ENCODE results near the gene HOXA5. TPM values are rescaled to one million over a fixed set of nuclear protein-coding genes. Genes with fewer than 3 reads are reported as not detected.

Gene HOXA5
- total RNA-seq, 1 donor, result 5.8 TPM

DNA sequence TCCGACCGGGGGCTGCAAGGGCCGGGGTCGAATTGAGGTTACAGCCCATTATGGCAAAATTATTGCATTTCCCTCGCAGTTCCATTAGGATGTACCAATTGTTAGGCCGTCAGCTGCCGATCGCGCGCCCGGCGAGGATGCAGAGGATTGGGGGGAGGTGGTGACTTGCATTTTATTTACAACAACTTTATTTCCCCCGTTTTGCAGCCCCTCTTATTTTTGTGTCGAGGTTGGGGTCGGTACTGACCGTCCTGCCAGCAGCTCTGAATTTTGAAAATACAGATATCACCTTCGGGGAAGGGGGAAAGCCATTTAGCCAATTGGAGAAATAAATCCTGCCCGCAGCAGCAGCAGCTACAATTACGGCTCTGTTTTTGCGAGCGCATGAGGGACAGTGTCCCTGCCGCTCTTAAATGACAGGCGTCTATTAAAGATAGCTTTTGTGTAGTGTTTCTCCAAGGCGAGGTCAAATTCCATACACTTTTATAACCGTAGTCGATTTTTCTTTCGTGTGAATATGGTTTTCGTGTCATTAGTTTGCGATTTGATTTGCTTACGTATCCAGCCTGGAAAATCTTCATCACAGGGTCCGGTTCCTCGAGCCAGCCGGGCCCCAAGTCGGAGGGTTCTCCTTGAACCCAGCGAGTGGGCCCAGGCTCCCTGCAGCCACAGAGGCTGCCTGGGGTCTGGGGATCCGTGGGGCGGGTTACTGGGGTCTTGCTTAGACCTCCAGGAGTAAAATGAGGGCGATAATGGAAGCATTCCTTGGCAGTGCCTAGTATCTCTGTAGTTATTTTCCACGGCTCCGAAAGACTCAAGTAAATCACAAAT is 684 bp upstream of the HOXA5 start:
- H3K9me3 ChIP-seq (ENCODE audit: low read depth, low read length), result no peaks in the 10 kb centered on the region
- no peak for TF ChIP-seq CTCF (IDR thresholded peaks at IDR 0.05; ENCODE audit: extremely low read depth, low read depth, low read length)
- peaks cover 4% of the 10 kb centered on the region for H4K20me1 ChIP-seq (ENCODE audit: insufficient read depth, low read length)
- peaks cover 92% of the 10 kb centered on the region for H3K79me2 ChIP-seq (ENCODE audit: insufficient read depth, low read length)
- H3K27me3 ChIP-seq (ENCODE audit: insufficient read depth, low read length), result no peaks in the 10 kb centered on the region
- no peak overlapping the region for H3K4me3 ChIP-seq (ENCODE audit: insufficient read depth, low read length)
- no peak overlapping the region for H3K4me2 ChIP-seq (ENCODE audit: insufficient read depth, low read length)
- H2AFZ ChIP-seq (ENCODE audit: low read length), result no peak overlapping the region
- DNase-seq (ENCODE audit: insufficient read length, low spot score, missing footprints), result peak; percentile 36
- peaks cover 21% of the 10 kb centered on the region for H3K4me1 ChIP-seq (ENCODE audit: insufficient read depth, low read length)
- H3K36me3 ChIP-seq (ENCODE audit: insufficient read depth, low read length), result peaks cover 59% of the 10 kb centered on the region
- peak overlapping the region; percentile 10 for H3K27ac ChIP-seq (ENCODE audit: low read depth, low read length)

- Histone ChIP-seq H3K79me2 (ENCODE audit: insufficient read depth, low read length) (peaks cover 90% of the 10 kb centered on the region), H3K4me1 (ENCODE audit: insufficient read depth, low read length) (peaks cover 16% of the 10 kb centered on the region), H3K9me3 (ENCODE audit: low read depth, low read length) (no peaks in the 10 kb centered on the region), H3K27ac (ENCODE audit: low read depth, low read length) (peak overlapping the region; percentile 37), H3K4me2 (ENCODE audit: insufficient read depth, low read length) (peak overlapping the region; percentile 43), H3K36me3 (ENCODE audit: insufficient read depth, low read length) (peaks cover 59% of the 10 kb centered on the region), H3K4me3 (ENCODE audit: insufficient read depth, low read length) (peak overlapping the region; percentile 63), H4K20me1 (ENCODE audit: insufficient read depth, low read length) (peaks cover 4% of the 10 kb centered on the region), H3K27me3 (ENCODE audit: insufficient read depth, low read length) (no peaks in the 10 kb centered on the region), H2AFZ (ENCODE audit: low read length) (no peak overlapping the region)
- DNase-seq (ENCODE audit: insufficient read length, low spot score, missing footprints), result no peak
- TF ChIP-seq CTCF (IDR thresholded peaks at IDR 0.05; ENCODE audit: extremely low read depth, low read depth, low read length), result no peak
Observed at GRCh38 chr7:27142580-27143022, 880 bp downstream of the HOXA5 start.

GRCh38 chr7:27141923-27142579 is 1.4 kb downstream of the HOXA5 start:
- Histone ChIP-seq H3K4me1 (ENCODE audit: insufficient read depth, low read length) (peaks cover 16% of the 10 kb centered on the region), H3K27me3 (ENCODE audit: insufficient read depth, low read length) (no peaks in the 10 kb centered on the region), H3K4me2 (ENCODE audit: insufficient read depth, low read length) (peak overlapping the region; percentile 43), H3K9me3 (ENCODE audit: low read depth, low read length) (no peaks in the 10 kb centered on the region), H3K79me2 (ENCODE audit: insufficient read depth, low read length) (peaks cover 85% of the 10 kb centered on the region), H2AFZ (ENCODE audit: low read length) (no peak overlapping the region), H3K4me3 (ENCODE audit: insufficient read depth, low read length) (peak overlapping the region; percentile 63), H3K27ac (ENCODE audit: low read depth, low read length) (peak overlapping the region; percentile 37), H3K36me3 (ENCODE audit: insufficient read depth, low read length) (peaks cover 59% of the 10 kb centered on the region), H4K20me1 (ENCODE audit: insufficient read depth, low read length) (peaks cover 4% of the 10 kb centered on the region)
- DNase-seq (ENCODE audit: insufficient read length, low spot score, missing footprints), result peak; percentile 85
- no peak for TF ChIP-seq CTCF (IDR thresholded peaks at IDR 0.05; ENCODE audit: extremely low read depth, low read depth, low read length)

Measured in osteoblast (primary cell).